Occipital lobe (tissue), 1 donor: Measurements from ENCODE around the gene FPR3. TPM values are rescaled to one million over a fixed set of nuclear protein-coding genes. Genes with fewer than 3 reads are reported as not detected.

Experiments
- total RNA-seq: library from RNA; depleted of rRNA; stranded (reverse); fragments of >200 nt; gene quantifications from one replicate; pipeline ENCODE4 v1.2.3, GENCODE V29; 2014

Gene FPR3
- total RNA-seq, 1 donor from 2014 or later, result 0.31 TPM

Other genes with a start within 250 kb of the FPR3 start
- 8.7 TPM for gene ZNF175, start 223.9 kb upstream of the FPR3 start, total RNA-seq
- not detected for gene SIGLEC5, start 164.8 kb upstream of the FPR3 start, total RNA-seq
- gene SIGLEC14, start 148.3 kb upstream of the FPR3 start, total RNA-seq, result 0.16 TPM
- gene SPACA6, start 101.8 kb upstream of the FPR3 start, total RNA-seq, result 3.9 TPM
- gene HAS1, start 71.2 kb upstream of the FPR3 start, total RNA-seq, result 2.3 TPM
- gene FPR1, start 43.3 kb upstream of the FPR3 start, total RNA-seq, result 6.7 TPM
- 0.62 TPM for gene FPR2, start 34.0 kb upstream of the FPR3 start, total RNA-seq
- 66.6 TPM for gene ZNF577, start 92.8 kb downstream of the FPR3 start, total RNA-seq
- gene ZNF649, start 109.9 kb downstream of the FPR3 start, total RNA-seq, result 39.0 TPM
- gene ZNF613, start 132.3 kb downstream of the FPR3 start, total RNA-seq, result 11.4 TPM
- 20.6 TPM for gene ZNF350, start 191.7 kb downstream of the FPR3 start, total RNA-seq
- gene ZNF615, start 213.1 kb downstream of the FPR3 start, total RNA-seq, result 27.1 TPM
- 33.7 TPM for gene ZNF614, start 233.2 kb downstream of the FPR3 start, total RNA-seq